Keratinocyte (primary cell): ENCODE data around the gene B9D1. TPM values are rescaled to one million over a fixed set of nuclear protein-coding genes. Genes with fewer than 3 reads are reported as not detected.

Source experiments
- DNase-seq: peaks from one replicate; pipeline ENCODE4 v3.0.0-alpha.2; 2011; ENCODE audit warnings: low read depth, missing footprints, low spot score
- FAIRE-seq: peaks from 2 replicates; lab custom pipeline; 2011; peaks lifted over from hg19 to GRCh38; lab: Jason Lieb, UNC
- H2AFZ ChIP-seq: 2 replicates; pipeline ENCODE4 v1.6.0; 2012; ENCODE audit warnings: low read length, control low read depth, inconsistent platforms; ENCODE audit not compliant: control insufficient read depth
- H3K27ac ChIP-seq: 2 replicates; pipeline ENCODE4 v1.5.1; 2011; ENCODE audit warnings: low read length; ENCODE audit not compliant: control insufficient read depth, insufficient read depth
- H3K27me3 ChIP-seq: 3 replicates; pipeline ENCODE4 v1.6.0; 2011; ENCODE audit warnings: low read length; ENCODE audit not compliant: control insufficient read depth, insufficient read depth; ENCODE audit errors: extremely low read depth
- H3K36me3 ChIP-seq, 2 experiments: 2 replicates in 1 of 2; 3 replicates in 1 of 2; pipeline ENCODE4 v1.5.1; 2011; ENCODE audit warnings: low read length in 2 of 2, mild to moderate bottlenecking in 1 of 2; ENCODE audit not compliant: control insufficient read depth in 2 of 2, insufficient read depth in 2 of 2; ENCODE audit errors: extremely low read depth in 1 of 2
- H3K4me1 ChIP-seq: 3 replicates; pipeline ENCODE4 v1.5.1; 2011; ENCODE audit warnings: low read length; ENCODE audit not compliant: control insufficient read depth, insufficient read depth; ENCODE audit errors: extremely low read depth
- H3K4me2 ChIP-seq: 3 replicates; pipeline ENCODE4 v1.6.0; 2011; ENCODE audit warnings: low read depth, low read length; ENCODE audit not compliant: control insufficient read depth, insufficient read depth; ENCODE audit errors: extremely low read depth
- H3K4me3 ChIP-seq, 3 experiments: fragments of 200-600 bp in 1 of 3; sonication (generic) in 1 of 3; 2 replicates in 2 of 3; 3 replicates in 1 of 3; pipeline ENCODE4 v1.5.1; 2011 to 2016; ENCODE audit warnings: low read length in 3 of 3, mild to moderate bottlenecking in 3 of 3, control low read depth in 2 of 3, inconsistent platforms in 1 of 3, low read depth in 1 of 3, mixed read lengths in 1 of 3, mixed run types in 1 of 3, moderate library complexity in 1 of 3; ENCODE audit not compliant: control insufficient read depth in 2 of 3, insufficient read depth in 2 of 3; ENCODE audit errors: extremely low read depth in 1 of 3
- H3K79me2 ChIP-seq: 2 replicates; pipeline ENCODE4 v1.6.0; 2012; ENCODE audit warnings: low read length; ENCODE audit not compliant: control insufficient read depth, insufficient read depth
- H3K9ac ChIP-seq: 3 replicates; pipeline ENCODE4 v1.6.0; 2011; ENCODE audit warnings: low read length; ENCODE audit not compliant: control insufficient read depth, insufficient read depth; ENCODE audit errors: extremely low read depth
- H3K9me1 ChIP-seq: 3 replicates; pipeline ENCODE4 v1.6.0; 2011; ENCODE audit warnings: low read length; ENCODE audit not compliant: control insufficient read depth, insufficient read depth; ENCODE audit errors: extremely low read depth
- H3K9me3 ChIP-seq: 2 replicates; pipeline ENCODE4 v1.5.1; 2012; ENCODE audit warnings: low read depth, low read length; ENCODE audit not compliant: control insufficient read depth
- H4K20me1 ChIP-seq: 3 replicates; pipeline ENCODE4 v1.6.0; 2011; ENCODE audit warnings: low read length; ENCODE audit not compliant: control insufficient read depth, insufficient read depth; ENCODE audit errors: extremely low read depth
- CTCF ChIP-seq, 3 experiments: IDR thresholded peaks in 1 of 3; conservative IDR thresholded peaks in 1 of 3; optimal IDR thresholded peaks in 1 of 3; 2 replicates in 2 of 3; 3 replicates in 1 of 3; pipeline versions ENCODE3 to v1.5.1; 2011; ENCODE audit warnings: low read length in 3 of 3, mild to moderate bottlenecking in 3 of 3, moderate library complexity in 2 of 3, control low read depth in 1 of 3, inconsistent platforms in 1 of 3; ENCODE audit not compliant: insufficient read depth in 2 of 3; ENCODE audit errors: extremely low read depth in 1 of 3
- EZH2 ChIP-seq: IDR thresholded peaks from one replicate; pipeline ENCODE4 v1.6.1; 2012; ENCODE audit warnings: inconsistent platforms, mild to moderate bottlenecking, low read length, moderate library complexity
- dilution Hi-C: fragments of 300-500 bp; cut with MboI; formaldehyde crosslinking; loops from one replicate; pipeline ENCODE4 v1.7.0; 2020; ENCODE audit warnings: low sequenced_read_pairs; ENCODE audit not compliant: extremely low pct_ligation_motif_present
- polyA plus RNA-seq, 5 experiments: library from polyadenylated mRNA; depleted of rRNA in 3 of 5; stranded (reverse) in 3 of 5; stranded (forward) in 1 of 5; unstranded in 1 of 5; fragments of >200 nt; gene quantifications; 1 replicate in 1 of 5; 2 replicates in 3 of 5; 3 replicates in 1 of 5; pipeline versions ENCODE4 v1.2.1 to v1.2.3, GENCODE V29; 2011 to 2012; ENCODE audit warnings: missing spikeins in 2 of 5, low read depth in 1 of 5, low replicate concordance in 1 of 5

The B9D1 gene
- polyA plus RNA-seq, 1 donor (not counting 4 experiments of a cell fraction or from before 2014, with no cell fraction given) = 30.3 TPM

GRCh38 chr17:19390951-19391350 lies 28.4 kb upstream of the B9D1 start:
- no peak for DNase-seq
- Histone ChIP-seq H3K4me2 (no peak overlapping the region), H3K9me3 (no peaks in the 10 kb centered on the region), H3K27me3 (no peaks in the 10 kb centered on the region), H3K4me3 (no peak overlapping the region), H3K27ac (no peak overlapping the region), H4K20me1 (no peaks in the 10 kb centered on the region), H3K36me3 (no peaks in the 10 kb centered on the region), H3K4me1 (peaks cover 8% of the 10 kb centered on the region), H3K9ac (no peak overlapping the region), H3K79me2 (no peaks in the 10 kb centered on the region), H2AFZ (no peak overlapping the region), H3K9me1 (no peaks in the 10 kb centered on the region)
- TF ChIP-seq EZH2 = no peak
- TF ChIP-seq CTCF (optimal IDR thresholded peaks at IDR 0.05 in 1 of 3, IDR thresholded peaks at IDR 0.05 in 1 of 3, conservative IDR thresholded peaks at IDR 0.05 in 1 of 3; ENCODE audit: extremely low read depth in 1 of 3, insufficient read depth in 2 of 3, low read length in 3 of 3) = no peak
- dilution Hi-C loops = no loop called here
- no peak for FAIRE-seq

GRCh38 chr17:19388791-19389785 lies 26.6 kb upstream of the B9D1 start:
- Histone ChIP-seq H4K20me1 (no peaks in the 10 kb centered on the region), H3K79me2 (no peaks in the 10 kb centered on the region), H2AFZ (no peak overlapping the region), H3K27ac (no peak overlapping the region), H3K9me1 (no peaks in the 10 kb centered on the region), H3K36me3 (peaks cover 0 to 2% of the 10 kb centered on the region in 2 experiments), H3K4me3 (no peak overlapping the region), H3K4me2 (no peak overlapping the region), H3K9me3 (no peaks in the 10 kb centered on the region), H3K27me3 (no peaks in the 10 kb centered on the region), H3K4me1 (peaks cover 19% of the 10 kb centered on the region), H3K9ac (no peak overlapping the region)
- dilution Hi-C loops = no loop called here
- TF ChIP-seq EZH2 = no peak
- no peak for TF ChIP-seq CTCF (optimal IDR thresholded peaks at IDR 0.05 in 1 of 3, IDR thresholded peaks at IDR 0.05 in 1 of 3, conservative IDR thresholded peaks at IDR 0.05 in 1 of 3; ENCODE audit: extremely low read depth in 1 of 3, insufficient read depth in 2 of 3, low read length in 3 of 3)
- no peak for FAIRE-seq
- DNase-seq = no peak
